IMR-90 (cell line): ENCODE data around the gene CEP290.

Source experiments
- POLR2A ChIP-seq: IDR thresholded peaks from 2 replicates; pipeline ENCODE4 v1.6.1; 2012; ENCODE audit warnings: mild to moderate bottlenecking, low read depth, low read length
- RFX5 ChIP-seq: IDR thresholded peaks from 2 replicates; pipeline ENCODE4 v1.8.0; 2012; ENCODE audit warnings: low read depth, mild to moderate bottlenecking, low read length, moderate library complexity
- TF ChIP-seq, protein P1 (sequence below): conservative IDR thresholded peaks from 2 replicates; pipeline ENCODE4 v1.5.1; 2012; ENCODE audit warnings: mild to moderate bottlenecking, low read depth, low read length, improper control_type of control experiment
- TF ChIP-seq, protein P2 (sequence below): fragments of 150-350 bp; IDR thresholded peaks from 2 replicates; pipeline ENCODE4 v1.6.1; 2017; ENCODE audit warnings: mild to moderate bottlenecking, antibody characterized with exemption, low read length, low read depth
- TF ChIP-seq, protein P3 (sequence below): fragments of 150-350 bp; IDR thresholded peaks from 2 replicates; pipeline ENCODE4 v1.6.1; 2016; ENCODE audit warnings: low read depth, mild to moderate bottlenecking, low read length, moderate library complexity, borderline replicate concordance

DNA sequence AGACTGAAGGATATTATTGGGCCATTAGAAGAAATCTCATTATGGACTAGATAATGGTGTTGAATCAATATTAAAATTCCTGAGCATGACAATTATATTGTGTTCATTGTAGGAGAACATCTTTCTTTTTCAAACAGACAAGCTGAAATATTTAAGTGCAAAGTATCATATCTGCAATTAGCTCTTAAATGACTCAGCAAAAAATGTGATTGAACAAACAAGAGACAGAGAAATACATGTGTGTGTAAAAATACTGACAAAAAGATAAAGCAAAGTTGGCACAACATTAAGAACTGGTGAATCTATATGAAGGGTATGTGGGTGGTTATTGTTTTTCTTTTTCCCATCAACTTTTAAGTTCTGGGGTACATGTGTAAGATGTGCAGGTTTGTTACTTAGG is 9.5 kb downstream of the CEP290 start:
- TF ChIP-seq POLR2A (no peak), RFX5 (no peak)
- TF ChIP-seq, protein P1, sequence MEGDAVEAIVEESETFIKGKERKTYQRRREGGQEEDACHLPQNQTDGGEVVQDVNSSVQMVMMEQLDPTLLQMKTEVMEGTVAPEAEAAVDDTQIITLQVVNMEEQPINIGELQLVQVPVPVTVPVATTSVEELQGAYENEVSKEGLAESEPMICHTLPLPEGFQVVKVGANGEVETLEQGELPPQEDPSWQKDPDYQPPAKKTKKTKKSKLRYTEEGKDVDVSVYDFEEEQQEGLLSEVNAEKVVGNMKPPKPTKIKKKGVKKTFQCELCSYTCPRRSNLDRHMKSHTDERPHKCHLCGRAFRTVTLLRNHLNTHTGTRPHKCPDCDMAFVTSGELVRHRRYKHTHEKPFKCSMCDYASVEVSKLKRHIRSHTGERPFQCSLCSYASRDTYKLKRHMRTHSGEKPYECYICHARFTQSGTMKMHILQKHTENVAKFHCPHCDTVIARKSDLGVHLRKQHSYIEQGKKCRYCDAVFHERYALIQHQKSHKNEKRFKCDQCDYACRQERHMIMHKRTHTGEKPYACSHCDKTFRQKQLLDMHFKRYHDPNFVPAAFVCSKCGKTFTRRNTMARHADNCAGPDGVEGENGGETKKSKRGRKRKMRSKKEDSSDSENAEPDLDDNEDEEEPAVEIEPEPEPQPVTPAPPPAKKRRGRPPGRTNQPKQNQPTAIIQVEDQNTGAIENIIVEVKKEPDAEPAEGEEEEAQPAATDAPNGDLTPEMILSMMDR = no peak
- TF ChIP-seq, protein P2, sequence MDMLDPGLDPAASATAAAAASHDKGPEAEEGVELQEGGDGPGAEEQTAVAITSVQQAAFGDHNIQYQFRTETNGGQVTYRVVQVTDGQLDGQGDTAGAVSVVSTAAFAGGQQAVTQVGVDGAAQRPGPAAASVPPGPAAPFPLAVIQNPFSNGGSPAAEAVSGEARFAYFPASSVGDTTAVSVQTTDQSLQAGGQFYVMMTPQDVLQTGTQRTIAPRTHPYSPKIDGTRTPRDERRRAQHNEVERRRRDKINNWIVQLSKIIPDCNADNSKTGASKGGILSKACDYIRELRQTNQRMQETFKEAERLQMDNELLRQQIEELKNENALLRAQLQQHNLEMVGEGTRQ = no peak
- TF ChIP-seq, protein P3, sequence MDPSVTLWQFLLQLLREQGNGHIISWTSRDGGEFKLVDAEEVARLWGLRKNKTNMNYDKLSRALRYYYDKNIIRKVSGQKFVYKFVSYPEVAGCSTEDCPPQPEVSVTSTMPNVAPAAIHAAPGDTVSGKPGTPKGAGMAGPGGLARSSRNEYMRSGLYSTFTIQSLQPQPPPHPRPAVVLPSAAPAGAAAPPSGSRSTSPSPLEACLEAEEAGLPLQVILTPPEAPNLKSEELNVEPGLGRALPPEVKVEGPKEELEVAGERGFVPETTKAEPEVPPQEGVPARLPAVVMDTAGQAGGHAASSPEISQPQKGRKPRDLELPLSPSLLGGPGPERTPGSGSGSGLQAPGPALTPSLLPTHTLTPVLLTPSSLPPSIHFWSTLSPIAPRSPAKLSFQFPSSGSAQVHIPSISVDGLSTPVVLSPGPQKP = no peak
